Hepatocyte (in vitro differentiated cells): ENCODE results near the gene GPR62. TPM values are rescaled to one million over a fixed set of nuclear protein-coding genes. Genes with fewer than 3 reads are reported as not detected.

Experiments used
- DNase-seq: peaks from one replicate; pipeline ENCODE4 v3.0.0-alpha.2; 2016; ENCODE audit warnings: low spot score
- H2AFZ ChIP-seq: fragments of 200-600 bp; sonication (generic); 2 replicates; pipeline ENCODE4 v1.6.0; 2016; ENCODE audit warnings: antibody characterized with exemption, mild to moderate bottlenecking
- H3K27ac ChIP-seq: fragments of 200-600 bp; sonication (generic); 2 replicates; pipeline ENCODE4 v1.5.1; 2016; ENCODE audit warnings: mild to moderate bottlenecking
- H3K27me3 ChIP-seq: fragments of 200-600 bp; sonication (generic); 2 replicates; pipeline ENCODE4 v1.6.1; 2016
- H3K36me3 ChIP-seq: fragments of 200-600 bp; sonication (generic); replicated peaks from 2 replicates; pipeline ENCODE4 v1.5.1; 2016; ENCODE audit warnings: low read depth; ENCODE audit not compliant: insufficient read depth
- H3K4me1 ChIP-seq: fragments of 200-600 bp; sonication (generic); 2 replicates; pipeline ENCODE4 v1.5.1; 2016; ENCODE audit warnings: mild to moderate bottlenecking, moderate library complexity; ENCODE audit not compliant: insufficient read depth
- H3K4me2 ChIP-seq: fragments of 200-600 bp; sonication (generic); 2 replicates; pipeline ENCODE4 v1.6.0; 2016
- H3K4me3 ChIP-seq: fragments of 200-600 bp; sonication (generic); 2 replicates; pipeline ENCODE4 v1.5.1; 2016; ENCODE audit warnings: mild to moderate bottlenecking
- H3K79me2 ChIP-seq: fragments of 200-600 bp; sonication (generic); 2 replicates; pipeline ENCODE4 v1.6.0; 2017; ENCODE audit warnings: mild to moderate bottlenecking
- H3K9me2 ChIP-seq: fragments of 200-600 bp; sonication (generic); replicated peaks from 2 replicates; pipeline ENCODE4 v1.6.0; 2017; ENCODE audit warnings: mild to moderate bottlenecking; ENCODE audit not compliant: insufficient read depth
- H3K9me3 ChIP-seq: fragments of 200-600 bp; sonication (generic); 2 replicates; pipeline ENCODE4 v1.5.1; 2016; ENCODE audit warnings: low read depth, mild to moderate bottlenecking
- H4K20me1 ChIP-seq: fragments of 200-600 bp; sonication (generic); 2 replicates; pipeline ENCODE4 v1.6.0; 2016; ENCODE audit warnings: mild to moderate bottlenecking; ENCODE audit not compliant: insufficient read depth, poor library complexity, severe bottlenecking
- EZH2 ChIP-seq: fragments of 200-600 bp; sonication (generic); IDR thresholded peaks from 2 replicates; pipeline ENCODE4 v1.6.1; 2016; ENCODE audit warnings: antibody characterized with exemption, mild to moderate bottlenecking, borderline replicate concordance
- EZH2phosphoT487 ChIP-seq: fragments of 200-600 bp; sonication (generic); IDR thresholded peaks from one replicate; pipeline ENCODE4 v1.6.1; 2018; ENCODE audit warnings: antibody characterized with exemption, mild to moderate bottlenecking, low read depth, moderate library complexity; ENCODE audit not compliant: unreplicated experiment, severe bottlenecking
- WGBS: methylation state at CpG from one replicate; pipeline ENCODE4 v1.1.6; 2016; ENCODE audit warnings: low lambda C conversion rate; ENCODE audit errors: missing lambda C conversion rate; 5-methylcytosine and 5-hydroxymethylcytosine counted together
- polyA plus RNA-seq: library from polyadenylated mRNA; unstranded; fragments of >200 nt; fragmentation: Nextera tagmentation; extraction: Ambion mirVana; gene quantifications from 2 replicates; pipeline ENCODE4 v1.2.1, GENCODE V29; 2016
- total RNA-seq: library from RNA; depleted of rRNA; stranded (reverse); fragments of >200 nt; gene quantifications from 2 replicates; pipeline ENCODE4 v1.2.3, GENCODE V29; 2014
- TF ChIP-seq, protein P1 (sequence below): fragments of 200-600 bp; sonication (generic); IDR thresholded peaks from 2 replicates; pipeline ENCODE4 v1.5.1; 2016; ENCODE audit warnings: antibody characterized with exemption, mild to moderate bottlenecking; ENCODE audit not compliant: poor library complexity

The GPR62 gene
- total and polyA plus RNA-seq, 2 experiments from 2014 or later = 0.08 TPM; not detected in 1

- Histone ChIP-seq H3K27me3 (peaks cover under 1% of the 10 kb centered on the region), H3K27ac (no peak overlapping the region), H3K36me3 (no peaks in the 10 kb centered on the region), H3K4me1 (peaks cover under 1% of the 10 kb centered on the region), H3K9me2 (no peaks in the 10 kb centered on the region), H3K4me3 (no peak overlapping the region), H3K4me2 (no peak overlapping the region), H3K9me3 (no peaks in the 10 kb centered on the region), H4K20me1 (no peaks in the 10 kb centered on the region), H3K79me2 (no peaks in the 10 kb centered on the region), H2AFZ (no peak overlapping the region)
- TF ChIP-seq, protein P1, sequence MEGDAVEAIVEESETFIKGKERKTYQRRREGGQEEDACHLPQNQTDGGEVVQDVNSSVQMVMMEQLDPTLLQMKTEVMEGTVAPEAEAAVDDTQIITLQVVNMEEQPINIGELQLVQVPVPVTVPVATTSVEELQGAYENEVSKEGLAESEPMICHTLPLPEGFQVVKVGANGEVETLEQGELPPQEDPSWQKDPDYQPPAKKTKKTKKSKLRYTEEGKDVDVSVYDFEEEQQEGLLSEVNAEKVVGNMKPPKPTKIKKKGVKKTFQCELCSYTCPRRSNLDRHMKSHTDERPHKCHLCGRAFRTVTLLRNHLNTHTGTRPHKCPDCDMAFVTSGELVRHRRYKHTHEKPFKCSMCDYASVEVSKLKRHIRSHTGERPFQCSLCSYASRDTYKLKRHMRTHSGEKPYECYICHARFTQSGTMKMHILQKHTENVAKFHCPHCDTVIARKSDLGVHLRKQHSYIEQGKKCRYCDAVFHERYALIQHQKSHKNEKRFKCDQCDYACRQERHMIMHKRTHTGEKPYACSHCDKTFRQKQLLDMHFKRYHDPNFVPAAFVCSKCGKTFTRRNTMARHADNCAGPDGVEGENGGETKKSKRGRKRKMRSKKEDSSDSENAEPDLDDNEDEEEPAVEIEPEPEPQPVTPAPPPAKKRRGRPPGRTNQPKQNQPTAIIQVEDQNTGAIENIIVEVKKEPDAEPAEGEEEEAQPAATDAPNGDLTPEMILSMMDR = no peak
- TF ChIP-seq EZH2phosphoT487 = no peak
- TF ChIP-seq EZH2 = no peak
- DNase-seq = no peak
- WGBS = 88% methylated on average over 10 of the region's 10 CpGs
Measured at GRCh38 chr3:51948016-51948580, 7.1 kb upstream of the GPR62 start.

DNA sequence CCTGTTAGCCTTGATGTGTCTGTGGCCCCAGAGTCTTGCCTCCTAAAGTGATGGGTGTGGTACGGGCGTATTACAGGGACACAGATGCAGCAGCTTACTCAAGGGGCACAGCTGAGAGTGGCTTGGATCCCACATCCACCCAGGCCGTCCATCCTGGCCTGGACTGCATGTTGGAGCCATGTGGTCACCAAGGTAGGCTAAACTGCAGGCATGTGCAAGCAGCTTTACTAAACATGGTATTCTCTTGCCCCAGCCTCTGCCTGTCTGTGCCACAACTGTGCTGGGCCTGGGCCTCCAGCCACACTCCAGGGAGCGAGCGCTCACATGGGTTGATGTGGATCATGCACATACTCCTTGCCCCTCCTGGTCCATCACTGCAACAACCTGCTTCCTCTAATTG is 6.1 kb upstream of the GPR62 start:
- WGBS = 94% methylated on average over 5 of the region's 5 CpGs
- TF ChIP-seq, protein P1 = no peak
- no peak for TF ChIP-seq EZH2phosphoT487
- TF ChIP-seq EZH2 = no peak
- Histone ChIP-seq H2AFZ (no peak overlapping the region), H3K9me3 (no peaks in the 10 kb centered on the region), H3K27ac (no peak overlapping the region), H3K4me1 (no peaks in the 10 kb centered on the region), H3K36me3 (no peaks in the 10 kb centered on the region), H3K4me3 (no peak overlapping the region), H3K4me2 (no peak overlapping the region), H4K20me1 (no peaks in the 10 kb centered on the region), H3K9me2 (no peaks in the 10 kb centered on the region), H3K27me3 (peaks cover 7% of the 10 kb centered on the region), H3K79me2 (no peaks in the 10 kb centered on the region)
- DNase-seq = no peak

DNA sequence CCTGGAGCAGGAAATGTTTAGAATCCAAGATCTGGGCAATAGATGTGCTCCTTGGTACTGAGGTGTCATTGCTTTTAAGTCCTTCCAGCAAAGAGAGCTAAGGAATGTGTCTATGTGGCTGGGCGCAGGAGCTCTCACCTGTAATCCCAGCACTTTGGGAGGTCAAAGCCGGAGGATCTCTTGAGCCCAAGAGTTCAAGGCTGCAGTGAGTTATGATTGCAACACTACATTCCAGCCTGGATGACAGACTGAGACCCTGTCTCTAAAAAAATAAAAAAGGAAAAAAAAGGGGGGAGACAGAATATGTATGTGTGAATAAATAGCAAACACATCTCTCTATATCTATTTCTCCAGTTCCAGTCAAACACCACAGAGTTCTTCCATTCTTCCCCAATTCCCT is 4.3 kb upstream of the GPR62 start:
- Histone ChIP-seq H3K9me3 (no peaks in the 10 kb centered on the region), H3K79me2 (no peaks in the 10 kb centered on the region), H3K27ac (no peak overlapping the region), H3K36me3 (no peaks in the 10 kb centered on the region), H3K4me2 (no peak overlapping the region), H3K4me1 (peaks cover 4% of the 10 kb centered on the region), H3K9me2 (no peaks in the 10 kb centered on the region), H3K27me3 (peaks cover 22% of the 10 kb centered on the region), H2AFZ (no peak overlapping the region), H3K4me3 (no peak overlapping the region), H4K20me1 (no peaks in the 10 kb centered on the region)
- DNase-seq = no peak
- TF ChIP-seq EZH2phosphoT487 (no peak), EZH2 (no peak)
- TF ChIP-seq, protein P1 = no peak
- 74% methylated on average over 2 of the region's 2 CpGs for WGBS
